ENCODE measurements around the gene CELF6. TPM values are rescaled to one million over a fixed set of nuclear protein-coding genes. Genes with fewer than 3 reads are reported as not detected.

The CELF6 gene
- total RNA-seq (ENCODE audit: unreplicated experiment) = 4.1 TPM
- long read RNA-seq = 0 reads

GRCh38 chr15:72319985-72320671, at the start of gene CELF6:
Gene CELF6, minus strand, starts transcription at chr15:72320157. Its CDS starts 283 bp downstream, at chr15:72319874.
- Mint-ChIP-seq H3K27me3 (ENCODE audit: unreplicated experiment) (peaks cover 17% of the 10 kb centered on the region), H3K9me3 (ENCODE audit: unreplicated experiment) (peaks cover 14% of the 10 kb centered on the region), H3K27ac (ENCODE audit: unreplicated experiment) (peak within 1 kb of the TSS; percentile 84), H3K4me3 (ENCODE audit: unreplicated experiment) (peak within 1 kb of the TSS; percentile 96), H3K36me3 (ENCODE audit: unreplicated experiment) (no peaks in the 10 kb centered on the region), H3K4me1 (ENCODE audit: low read depth, unreplicated experiment) (peaks cover 12% of the 10 kb centered on the region)
- DNase-seq = peak; percentile 98
- TF ChIP-seq CTCF (IDR thresholded peaks at IDR 0.05; ENCODE audit: partially characterized antibody, unreplicated experiment) = no peak

- DNase-seq = no peak
- Mint-ChIP-seq H3K27ac (ENCODE audit: unreplicated experiment) (no peak overlapping the region), H3K4me1 (ENCODE audit: low read depth, unreplicated experiment) (no peaks in the 10 kb centered on the region), H3K9me3 (ENCODE audit: unreplicated experiment) (no peaks in the 10 kb centered on the region), H3K27me3 (ENCODE audit: unreplicated experiment) (peaks cover 2% of the 10 kb centered on the region), H3K36me3 (ENCODE audit: unreplicated experiment) (no peaks in the 10 kb centered on the region), H3K4me3 (ENCODE audit: unreplicated experiment) (no peak overlapping the region)
- TF ChIP-seq CTCF (IDR thresholded peaks at IDR 0.05; ENCODE audit: partially characterized antibody, unreplicated experiment) = no peak
Measured at GRCh38 chr15:72368899-72369298, 48.9 kb upstream of the CELF6 start.

DNA sequence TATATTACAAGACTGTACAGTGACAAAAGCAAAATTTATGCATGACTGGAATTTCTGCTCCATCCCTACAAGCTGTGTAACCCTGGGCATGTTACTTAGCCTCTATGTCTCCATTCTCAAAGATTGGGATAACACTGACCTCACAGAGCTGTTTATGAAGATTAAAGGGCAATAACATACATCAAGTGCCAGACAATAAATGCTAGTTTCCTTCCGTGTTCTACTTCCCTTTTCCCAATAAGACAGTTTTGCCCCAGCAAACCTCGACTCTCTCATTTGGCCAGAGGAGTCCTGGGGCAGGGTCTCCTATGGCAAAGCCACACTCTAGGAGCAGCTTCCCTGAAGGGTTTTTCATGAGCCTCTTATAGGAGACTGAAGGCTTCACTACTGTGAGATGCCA, 48.4 kb upstream of the CELF6 start:
- no peak for DNase-seq
- H3K4me1 Mint-ChIP-seq (ENCODE audit: low read depth, unreplicated experiment) = no peaks in the 10 kb centered on the region
- H3K27me3 Mint-ChIP-seq (ENCODE audit: unreplicated experiment) = peaks cover 2% of the 10 kb centered on the region
- no peak overlapping the region for H3K27ac Mint-ChIP-seq (ENCODE audit: unreplicated experiment)
- no peak overlapping the region for H3K4me3 Mint-ChIP-seq (ENCODE audit: unreplicated experiment)
- no peaks in the 10 kb centered on the region for H3K36me3 Mint-ChIP-seq (ENCODE audit: unreplicated experiment)
- TF ChIP-seq CTCF (IDR thresholded peaks at IDR 0.05; ENCODE audit: partially characterized antibody, unreplicated experiment) = no peak
- H3K9me3 Mint-ChIP-seq (ENCODE audit: unreplicated experiment) = no peaks in the 10 kb centered on the region

DNA sequence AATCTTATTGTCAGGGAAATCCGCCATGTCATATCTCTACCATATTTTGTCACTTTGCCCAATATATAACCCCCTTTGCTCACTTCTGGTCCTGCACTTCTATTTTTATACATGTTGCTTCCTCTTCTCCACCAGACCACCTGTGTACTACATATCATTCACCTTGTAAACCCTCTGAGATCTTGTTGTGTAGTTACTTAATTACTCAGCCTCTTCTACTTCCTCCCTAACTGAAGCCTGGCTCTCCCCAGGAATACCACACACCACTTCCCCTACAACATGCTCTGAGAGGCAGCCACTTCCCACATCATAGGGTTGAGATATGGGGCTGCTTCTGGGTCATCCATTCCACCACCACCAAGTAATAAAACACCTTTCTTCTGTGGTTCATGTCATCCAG, 45.9 kb upstream of the CELF6 start:
- no peak for TF ChIP-seq CTCF (IDR thresholded peaks at IDR 0.05; ENCODE audit: partially characterized antibody, unreplicated experiment)
- Mint-ChIP-seq H3K36me3 (ENCODE audit: unreplicated experiment) (no peaks in the 10 kb centered on the region), H3K9me3 (ENCODE audit: unreplicated experiment) (no peaks in the 10 kb centered on the region), H3K27me3 (ENCODE audit: unreplicated experiment) (no peaks in the 10 kb centered on the region), H3K4me1 (ENCODE audit: low read depth, unreplicated experiment) (no peaks in the 10 kb centered on the region), H3K27ac (ENCODE audit: unreplicated experiment) (no peak overlapping the region), H3K4me3 (ENCODE audit: unreplicated experiment) (no peak overlapping the region)
- no peak for DNase-seq

DNA sequence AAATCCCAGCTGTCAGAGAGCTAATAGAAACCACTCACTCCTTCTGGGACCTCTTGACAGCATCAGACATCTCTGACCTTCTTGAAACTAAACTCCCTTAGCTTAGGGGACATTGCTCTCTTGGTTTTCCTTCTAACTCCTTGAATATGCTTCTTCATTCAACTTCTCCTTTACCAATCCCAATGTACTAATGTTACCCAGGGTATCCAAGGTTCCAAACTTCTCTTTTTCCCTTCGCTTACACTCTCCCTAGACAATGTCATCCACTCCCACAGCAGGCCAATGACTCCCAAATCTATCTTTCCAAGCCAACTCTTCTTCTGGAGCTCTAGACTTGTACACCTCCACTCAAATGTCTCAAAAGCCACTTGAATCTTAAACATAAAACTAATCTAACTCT, 41.2 kb upstream of the CELF6 start:
- TF ChIP-seq CTCF (IDR thresholded peaks at IDR 0.05; ENCODE audit: partially characterized antibody, unreplicated experiment) = no peak

More for the DNA sequence above, 41.2 kb upstream of the CELF6 start:
- Mint-ChIP-seq H3K27me3 (ENCODE audit: unreplicated experiment) (no peaks in the 10 kb centered on the region), H3K36me3 (ENCODE audit: unreplicated experiment) (no peaks in the 10 kb centered on the region), H3K9me3 (ENCODE audit: unreplicated experiment) (no peaks in the 10 kb centered on the region), H3K27ac (ENCODE audit: unreplicated experiment) (no peak overlapping the region), H3K4me1 (ENCODE audit: low read depth, unreplicated experiment) (no peaks in the 10 kb centered on the region), H3K4me3 (ENCODE audit: unreplicated experiment) (no peak overlapping the region)
- no peak for DNase-seq

All from glutamatergic neuron (in vitro differentiated cells).